Globus pallidus (tissue), 1 donor: Measurements from ENCODE around the gene IL6R.
A peak's percentile ranks its signal among the peaks of the same experiment; 100 is the strongest.
"Not testable (repeated sequence)": the region's sequence is repeated elsewhere in the genome, so short reads cannot be mapped to it uniquely, and the experiment has no call there.

Experiments used
- DNase-seq: peaks from one replicate; pipeline ENCODE4 v3.0.0-alpha.2; 2015; ENCODE audit warnings: low spot score

The IL6R gene

DNA sequence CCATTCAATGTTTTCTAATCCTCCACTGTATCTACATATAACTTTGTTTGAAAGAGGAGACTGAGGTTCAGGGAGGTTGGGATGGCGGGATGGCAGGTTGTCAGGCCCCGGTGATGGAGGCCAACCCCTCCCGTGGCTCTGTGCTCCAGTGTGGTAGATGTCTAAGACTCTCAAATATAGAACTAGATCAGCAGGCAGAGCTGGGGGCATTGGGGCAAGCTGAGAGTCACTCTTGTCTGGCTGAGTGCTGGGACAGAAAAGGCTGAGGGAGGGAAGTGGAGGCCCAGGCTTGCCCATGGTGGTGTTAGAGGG lies 1.7 kb downstream of the IL6R start:
- no peak for DNase-seq

DNA sequence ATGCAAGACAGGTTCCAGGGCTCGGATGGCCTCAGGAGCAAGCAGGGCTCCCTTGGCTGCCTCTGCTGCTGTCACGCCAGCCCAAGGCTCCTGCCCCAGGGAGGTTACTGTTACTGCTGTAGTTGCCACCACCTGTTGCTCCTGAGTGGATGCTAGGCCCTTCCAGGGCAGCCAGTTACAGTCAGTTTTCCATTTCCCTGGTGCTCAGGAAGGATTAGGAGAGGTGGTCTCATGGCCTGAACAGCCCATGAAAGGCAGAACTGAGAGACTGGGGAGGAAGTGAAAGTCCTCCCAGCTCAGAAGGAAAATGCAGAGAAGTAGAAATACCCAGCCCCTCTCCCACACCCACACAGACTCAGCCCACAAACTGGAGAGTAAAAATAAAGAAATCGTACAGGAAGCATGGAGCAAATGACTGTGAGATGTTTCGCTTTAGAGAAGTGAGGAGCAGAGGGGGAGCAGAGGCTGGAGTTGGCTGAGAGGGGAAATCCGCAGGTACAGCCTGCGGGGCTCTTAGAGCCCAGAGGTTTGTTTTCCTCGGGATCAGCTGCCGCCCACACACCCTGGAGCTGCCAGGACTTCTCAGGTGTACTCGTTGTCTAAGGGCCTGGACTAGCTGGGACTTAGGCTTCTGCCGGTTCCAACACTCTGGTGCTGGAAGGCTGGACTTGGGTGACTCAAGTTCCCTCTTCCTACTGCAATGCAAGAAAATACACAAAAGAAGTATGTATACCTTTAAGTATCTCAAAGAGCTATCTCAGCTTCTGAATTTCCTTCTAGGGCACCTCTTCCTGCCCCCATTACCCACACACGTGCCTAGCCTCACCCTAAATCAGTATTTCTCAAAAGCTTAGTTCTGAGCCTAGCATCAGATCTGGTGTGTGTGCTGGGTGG lies 2.3 kb downstream of the IL6R start:
- no peak for DNase-seq

DNA sequence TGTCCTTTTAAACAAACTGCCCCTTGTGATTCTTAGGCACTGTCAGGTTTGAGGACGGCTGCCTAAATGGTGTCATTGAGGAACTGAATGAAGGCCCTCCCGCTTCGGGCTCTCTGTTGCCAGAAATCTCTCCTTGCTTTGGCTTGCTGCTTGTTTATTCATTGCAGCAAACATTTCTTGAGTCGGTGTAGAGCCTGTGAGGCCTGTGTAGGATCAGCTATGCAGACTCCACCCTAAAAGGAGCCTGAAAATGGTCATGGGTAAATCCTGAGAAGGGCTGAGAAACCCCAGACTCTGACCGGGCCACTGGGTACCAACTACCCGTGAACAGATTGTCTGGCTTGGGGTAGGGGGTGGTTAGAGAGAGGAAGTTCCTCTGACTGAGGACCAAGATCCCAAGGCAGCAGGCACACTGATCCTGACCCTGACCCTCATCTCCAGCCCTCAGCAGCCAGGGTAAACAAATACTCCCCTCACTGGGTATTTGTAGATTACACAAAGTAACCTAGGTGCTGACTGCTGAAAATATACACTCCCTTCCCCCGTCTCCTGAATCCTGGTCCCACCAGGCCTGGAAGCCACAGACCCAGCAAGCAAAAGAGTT lies 3.1 kb downstream of the IL6R start:
- no peak for DNase-seq

DNA sequence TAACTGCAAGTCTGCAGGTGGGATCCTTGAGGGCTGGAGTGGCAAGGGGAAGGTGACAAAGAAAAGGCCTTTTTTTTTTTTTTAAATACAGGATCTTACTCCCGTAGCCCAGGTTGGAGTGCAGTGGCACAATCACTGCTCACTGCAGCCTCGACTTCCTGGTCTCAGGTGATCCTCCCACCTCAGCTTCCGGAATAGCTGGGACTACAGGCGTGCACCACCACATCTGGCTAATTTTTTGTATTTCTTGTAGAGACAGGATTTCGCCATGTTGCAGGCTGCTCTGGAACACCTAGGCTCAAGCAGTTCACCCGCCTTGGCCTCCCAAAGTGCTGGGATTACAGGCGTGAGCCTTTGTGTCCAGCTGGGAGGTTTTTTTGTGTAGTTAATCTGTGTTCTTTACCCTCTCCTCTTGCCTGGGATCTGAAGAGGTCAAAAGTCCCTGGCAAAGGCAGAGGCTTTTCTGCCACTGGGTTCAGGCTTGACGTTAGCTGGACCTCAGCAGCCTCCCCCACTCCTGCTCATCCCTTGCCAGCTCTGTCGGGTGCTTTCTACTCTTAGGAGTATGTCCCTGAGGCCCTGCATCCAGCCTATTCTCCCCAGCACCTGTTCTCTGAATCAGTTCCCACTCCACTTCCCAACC lies 5.2 kb downstream of the IL6R start:
- DNase-seq: no peak

DNA sequence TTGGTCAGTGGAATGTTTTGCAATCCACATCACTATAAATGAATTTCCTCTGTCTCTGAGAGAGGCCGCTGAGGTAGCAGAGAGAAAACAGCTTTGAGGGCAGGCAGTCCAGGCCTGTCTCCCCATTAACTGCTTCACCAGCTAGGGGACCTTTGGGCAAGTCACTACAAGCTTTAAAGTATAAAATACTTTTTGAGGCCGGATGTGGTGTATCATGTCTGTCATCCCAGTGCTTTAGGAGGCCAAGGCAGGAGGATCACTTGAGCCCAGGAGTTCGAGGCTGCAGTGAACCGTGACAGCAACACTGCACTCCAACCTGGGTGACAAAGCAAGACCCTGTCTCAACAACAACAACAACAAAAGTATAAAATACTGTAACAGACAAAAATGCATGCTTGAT lies 6.4 kb downstream of the IL6R start:
- no peak for DNase-seq

DNA sequence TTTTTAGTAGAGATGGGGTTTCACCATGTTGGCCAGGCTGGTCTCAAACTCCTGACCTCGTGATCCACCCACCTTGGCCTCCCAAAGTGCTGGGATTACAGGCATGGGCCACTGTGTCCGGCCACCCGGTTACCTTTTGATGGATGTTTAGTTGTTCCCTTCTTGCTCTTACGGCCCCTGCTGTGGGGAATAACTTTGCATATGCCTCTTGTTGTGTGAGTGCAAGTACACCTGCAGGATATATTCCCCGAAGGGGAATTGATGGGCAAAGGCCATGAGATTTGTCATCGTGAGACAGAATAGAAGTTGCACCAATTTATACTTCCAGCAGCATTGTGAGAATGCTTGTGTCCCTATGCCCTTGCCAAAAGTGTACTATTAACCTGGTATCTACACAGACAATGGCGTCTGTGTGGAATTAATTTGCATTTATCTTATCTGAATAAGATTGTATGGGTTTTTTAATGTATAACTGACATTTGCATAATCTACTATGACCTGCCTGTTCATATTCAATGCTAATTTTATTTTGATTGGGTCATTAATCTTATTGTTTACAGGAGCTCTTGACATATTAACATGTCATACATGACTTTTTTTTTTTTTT lies 8.1 kb downstream of the IL6R start:
- DNase-seq: no peak

DNA sequence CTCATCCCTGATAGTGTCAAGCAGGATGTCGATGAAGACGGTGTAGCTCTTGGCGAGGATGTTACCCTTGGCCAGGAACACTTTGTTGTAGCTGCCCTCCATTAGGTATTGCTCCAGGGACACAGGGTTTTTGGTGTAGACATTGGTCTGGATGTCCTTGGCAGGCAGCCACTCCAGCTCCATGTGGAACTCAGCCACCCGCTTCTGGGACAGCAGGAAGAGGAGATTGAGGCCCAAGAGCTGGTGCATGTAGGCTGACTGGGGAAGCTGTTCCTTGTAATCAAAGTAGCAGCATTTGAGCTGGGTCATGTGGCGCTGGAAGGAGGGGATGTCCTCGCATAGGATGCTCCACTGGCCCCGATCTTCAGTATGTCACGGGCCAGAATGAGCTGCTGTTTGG lies 9.5 kb downstream of the IL6R start:
- no peak for DNase-seq

DNA sequence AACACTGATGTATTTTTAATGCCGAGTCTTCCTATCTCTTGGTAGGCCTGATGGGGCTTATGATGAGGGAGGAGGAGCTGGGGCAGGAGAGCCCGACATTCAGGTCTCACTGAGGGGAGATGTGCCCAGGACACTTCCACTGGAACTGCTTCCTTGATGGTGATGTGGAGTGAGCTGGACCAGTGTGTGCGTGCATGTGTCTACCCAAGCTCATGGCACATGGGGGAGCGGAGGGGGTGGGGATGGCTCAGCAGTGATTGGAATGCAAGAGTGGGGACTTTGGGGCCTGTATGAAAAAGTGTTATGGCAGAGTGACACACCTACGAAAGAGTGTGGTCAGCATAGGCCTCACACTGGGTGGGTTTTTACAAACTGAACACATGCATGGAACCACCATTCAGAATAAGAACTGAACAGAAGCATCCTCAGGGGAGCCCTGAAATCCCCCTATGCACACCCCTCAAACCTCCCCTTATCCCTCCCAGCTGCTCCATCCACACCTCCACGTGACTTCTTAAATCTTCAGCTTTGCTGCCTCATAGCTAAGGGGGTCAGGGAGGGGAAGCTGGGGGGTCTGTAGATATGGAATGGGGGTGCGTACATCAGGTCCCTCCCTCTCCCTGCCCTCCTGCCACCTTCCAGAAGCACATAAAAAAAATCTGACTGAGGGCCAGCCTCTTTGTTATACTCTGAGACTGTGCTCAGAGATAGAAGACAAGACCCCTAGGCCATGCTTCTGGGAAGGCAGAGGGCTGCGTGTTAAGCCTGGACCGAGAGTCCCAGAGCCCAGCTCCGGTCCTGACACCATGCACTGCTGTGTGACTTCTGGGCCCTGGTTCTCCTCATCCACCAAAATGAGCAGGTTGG lies 11.6 kb downstream of the IL6R start:
- no peak for DNase-seq

DNA sequence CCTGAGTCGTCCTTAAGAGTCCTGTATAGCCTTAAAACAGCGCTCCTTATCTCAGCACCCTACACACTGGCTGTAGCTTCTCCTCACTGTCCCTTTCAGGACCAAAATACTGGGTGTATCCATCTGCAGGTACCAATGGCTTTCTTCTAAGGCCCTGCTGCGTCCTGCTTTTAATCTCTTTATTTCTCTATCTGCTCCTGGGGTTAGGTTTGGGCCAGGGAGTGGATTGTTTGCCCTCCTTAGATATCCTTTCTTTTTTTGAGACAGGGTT lies 12.1 kb downstream of the IL6R start:
- DNase-seq: no peak

DNA sequence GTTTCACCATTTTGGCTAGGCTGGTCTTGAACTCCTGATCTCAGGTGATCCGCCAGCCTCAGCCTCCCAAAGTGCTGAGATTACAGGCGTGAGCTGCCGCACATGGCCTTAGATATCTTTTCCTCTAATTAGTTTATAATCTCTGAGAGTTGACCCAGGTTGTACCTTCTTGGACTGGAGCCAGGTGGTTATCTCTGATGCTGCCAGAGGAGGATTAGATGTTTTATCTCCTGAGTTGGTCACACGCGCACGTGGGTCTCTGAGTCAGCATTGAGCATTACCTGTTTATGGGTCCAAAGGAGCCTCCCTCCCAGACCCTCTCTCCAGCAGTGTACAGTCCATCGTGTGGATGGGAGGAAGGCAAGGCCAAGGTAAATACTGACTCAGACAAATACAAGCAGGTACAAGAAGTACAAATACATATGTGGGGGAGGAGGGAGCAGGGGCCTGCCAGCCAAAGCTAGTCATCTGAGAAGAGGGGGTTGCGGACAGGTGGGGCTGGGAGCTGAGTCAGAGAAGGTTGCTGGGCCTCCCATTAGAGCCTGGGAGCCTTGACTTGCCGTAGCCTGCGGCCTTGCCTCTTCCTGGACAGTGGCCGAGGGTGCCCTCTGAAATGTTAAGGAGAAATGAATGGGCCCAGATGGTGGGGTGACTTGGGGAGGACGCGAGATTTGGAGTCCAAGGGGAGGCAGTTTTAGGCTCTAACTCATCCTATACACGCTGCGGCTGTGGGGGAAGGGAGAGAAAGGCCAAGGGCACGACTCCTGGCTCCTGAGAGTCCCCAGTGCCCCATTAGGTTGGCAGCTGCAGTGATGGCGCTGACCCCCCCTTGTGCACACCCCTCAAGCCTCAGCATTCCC lies 13.1 kb downstream of the IL6R start:
- DNase-seq: no peak

DNA sequence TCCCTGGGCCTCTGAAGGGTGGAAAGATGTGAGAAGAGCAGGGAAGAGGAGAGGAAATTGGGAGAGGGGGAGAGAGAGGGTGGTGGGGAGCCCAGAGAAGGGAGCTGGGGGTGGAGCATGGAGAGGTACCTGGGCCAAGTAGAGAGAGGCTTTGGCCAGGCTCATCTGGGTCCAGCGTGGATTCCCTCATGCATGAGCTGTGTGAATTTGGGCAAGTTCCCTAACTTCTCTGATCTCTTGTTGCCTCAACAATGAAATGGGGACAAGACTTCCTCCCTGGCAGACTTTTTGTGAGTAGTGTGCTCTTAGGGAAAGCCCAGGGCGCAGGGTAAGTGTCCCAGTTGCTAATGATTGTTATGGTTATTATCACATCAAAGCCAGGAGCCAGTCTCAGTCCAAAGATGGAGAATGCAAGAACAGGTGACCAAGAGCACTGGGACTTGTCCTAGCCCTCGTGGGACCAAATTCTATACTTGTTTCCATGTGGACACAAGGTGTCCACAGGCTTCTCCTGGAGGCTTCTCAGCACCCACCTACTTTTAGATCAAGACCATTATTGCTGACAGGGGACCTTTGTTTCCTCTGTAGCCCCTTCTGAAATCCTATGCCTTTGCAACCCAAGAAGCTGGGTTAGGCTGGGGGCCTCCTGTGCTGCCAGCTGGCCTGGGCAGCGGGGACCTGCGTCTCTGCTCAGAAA lies 13.9 kb downstream of the IL6R start:
- no peak for DNase-seq

DNA sequence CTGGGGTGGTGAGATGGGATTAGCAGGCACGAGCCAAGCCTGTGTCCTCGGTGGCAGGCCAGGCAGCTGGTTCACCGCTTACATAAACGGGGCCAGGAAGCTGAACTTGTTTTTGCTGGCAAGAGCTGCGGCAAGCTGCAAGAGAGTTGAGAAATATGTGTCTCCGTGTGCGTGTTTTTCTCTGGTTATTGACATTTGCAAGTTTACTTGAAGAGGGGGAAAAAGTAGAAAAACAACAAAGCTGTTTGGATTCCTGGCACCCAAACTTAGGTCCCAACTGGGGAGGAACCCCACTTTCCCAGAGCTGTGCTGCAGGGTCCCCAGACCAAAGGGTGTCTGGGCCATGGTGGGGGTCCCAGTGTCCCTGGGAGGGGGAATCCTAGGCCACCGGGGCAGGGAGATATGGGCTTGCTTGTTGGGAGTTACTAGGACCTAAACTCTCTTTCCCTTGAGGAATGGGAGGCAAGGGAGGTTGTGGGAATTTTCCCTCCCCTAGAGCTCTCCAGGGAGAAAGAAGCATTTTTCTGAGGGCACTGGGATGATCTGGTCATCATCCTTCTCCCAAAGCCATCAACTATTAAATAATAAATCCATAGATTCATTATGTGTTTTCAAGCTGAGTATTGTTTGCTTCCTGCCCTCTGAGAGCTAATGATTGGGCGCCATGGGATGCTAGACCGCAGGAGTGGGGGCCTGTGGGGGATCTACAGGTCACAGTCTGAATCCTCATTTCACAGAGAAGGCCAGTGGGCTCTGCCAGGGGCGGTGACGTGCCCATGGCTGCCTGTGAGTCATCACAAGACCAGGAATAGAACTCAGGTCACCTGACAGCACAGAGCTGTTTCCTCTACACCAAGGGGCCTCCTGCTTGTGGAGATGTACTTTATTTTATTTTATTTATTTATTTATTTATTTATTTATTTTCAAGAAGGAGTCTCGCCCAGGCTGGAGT lies 14.8 kb downstream of the IL6R start:
- peak; percentile 81 for DNase-seq

DNA sequence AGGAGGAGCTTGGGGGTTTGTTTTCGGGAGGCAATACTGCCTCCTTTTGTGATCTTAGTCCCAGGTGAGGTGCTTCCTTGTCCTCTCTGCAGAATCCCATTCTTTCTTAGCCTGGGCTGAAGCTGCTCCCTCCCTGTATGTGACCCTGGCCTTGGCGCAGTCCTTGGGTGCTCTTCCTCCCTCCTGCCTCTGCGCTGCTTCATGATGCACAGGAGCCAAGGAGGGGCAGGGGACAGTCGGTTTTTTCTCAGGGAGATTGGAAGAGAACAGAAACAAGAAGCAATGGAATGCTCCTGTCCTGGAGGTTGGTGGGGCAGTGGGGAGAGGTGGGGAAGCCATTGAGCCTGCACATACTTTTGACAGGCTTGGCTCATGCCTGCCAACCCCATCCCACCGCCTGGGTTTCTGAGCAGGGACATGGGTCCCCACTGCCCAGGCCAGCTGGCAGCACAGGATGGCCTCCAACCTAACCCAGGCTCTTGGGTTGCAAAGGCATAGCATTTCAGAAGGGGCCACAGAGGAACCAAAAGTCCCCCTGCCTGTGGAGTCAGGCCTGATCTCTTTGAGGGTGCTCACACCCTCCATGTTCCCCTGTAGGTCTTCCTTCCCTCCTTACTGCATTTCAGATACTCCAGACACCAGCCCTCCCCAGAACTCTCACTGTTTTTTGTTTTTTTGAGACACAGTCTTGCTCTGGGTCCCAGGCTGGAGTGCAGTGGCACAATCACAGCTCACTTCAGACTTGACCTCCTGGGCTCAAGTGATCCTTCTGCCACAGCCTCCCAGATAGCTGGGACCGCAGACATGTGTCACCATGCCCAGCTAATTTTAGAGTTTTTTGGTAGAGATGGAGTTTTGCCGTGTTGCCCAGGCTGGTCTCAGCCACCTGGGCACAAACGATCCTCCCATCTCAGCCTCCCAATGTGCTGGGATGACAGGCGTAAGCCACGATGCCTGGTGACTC lies 16.1 kb downstream of the IL6R start:
- DNase-seq: no peak

DNA sequence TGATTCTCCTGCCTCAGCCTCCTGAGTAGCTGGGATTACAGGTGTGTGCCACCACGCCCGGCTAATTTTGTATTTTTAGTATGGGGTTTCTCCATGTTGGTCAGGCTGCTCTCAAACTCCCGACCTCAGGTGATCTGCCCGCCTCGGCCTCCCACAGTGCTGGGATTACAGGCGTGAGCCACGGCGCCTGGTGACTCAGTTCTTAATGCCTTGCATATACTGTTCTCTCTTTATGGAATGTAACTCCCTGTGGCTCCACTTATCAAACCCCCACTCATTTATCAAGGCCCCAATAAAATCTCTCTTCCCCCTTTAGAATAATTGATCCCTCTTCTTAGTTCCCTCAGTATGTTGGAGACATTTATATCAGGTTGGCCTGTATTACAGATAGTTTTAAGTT lies 16.9 kb downstream of the IL6R start:
- not testable (repeated sequence) for DNase-seq

DNA sequence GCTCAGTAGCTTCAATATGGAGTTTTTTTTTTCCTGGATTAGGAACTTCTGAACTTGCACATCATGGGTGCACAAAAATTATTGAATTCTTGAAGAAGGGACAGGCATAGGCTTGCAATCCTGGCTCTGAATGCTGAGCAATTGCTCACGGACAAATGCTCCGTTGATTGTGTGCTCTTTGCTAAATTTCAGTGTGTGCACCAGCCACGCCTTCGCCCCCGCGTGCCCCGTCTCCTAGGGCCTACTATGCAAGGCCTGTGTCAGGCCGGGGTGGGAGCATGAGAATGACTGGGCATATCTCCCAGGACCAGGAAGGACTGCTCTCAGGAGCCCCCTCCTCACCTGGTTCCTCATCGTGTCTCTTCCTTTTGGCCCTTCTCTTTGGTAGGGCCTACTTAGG lies 17.4 kb downstream of the IL6R start:
- DNase-seq: no peak

DNA sequence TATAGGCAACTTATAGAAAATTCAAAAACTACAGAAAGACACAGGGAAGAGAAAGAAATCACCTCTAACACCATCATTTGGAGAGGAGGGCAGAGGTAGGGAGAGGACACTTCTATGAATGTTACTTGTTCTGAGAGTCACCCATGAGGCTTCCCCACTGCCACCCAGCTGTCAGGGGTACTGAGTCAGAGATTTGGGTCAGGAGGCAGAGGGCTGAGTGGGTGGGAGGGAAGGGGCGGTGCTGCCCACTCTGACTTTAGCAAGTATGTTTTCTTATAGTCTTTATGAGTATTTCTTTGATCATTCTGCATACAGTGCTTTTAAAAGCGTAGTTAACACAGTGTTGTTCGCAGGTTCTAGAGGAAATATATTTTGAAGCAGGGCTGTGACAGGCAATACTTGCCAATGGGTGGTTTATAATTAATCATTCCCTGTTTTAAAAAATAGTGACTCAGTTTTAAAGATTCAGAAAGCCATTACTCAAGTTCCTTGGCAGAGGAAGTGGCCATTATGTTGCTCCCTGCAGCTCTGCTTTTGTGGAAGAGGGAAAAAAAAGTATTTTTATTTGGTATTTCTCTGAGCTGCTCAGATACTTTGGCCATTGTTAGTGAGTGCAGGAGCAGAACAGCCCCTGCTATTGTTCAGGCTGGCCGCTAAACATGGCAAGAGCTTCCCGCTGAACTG lies 18.3 kb downstream of the IL6R start:
- DNase-seq: peak; percentile 87

DNA sequence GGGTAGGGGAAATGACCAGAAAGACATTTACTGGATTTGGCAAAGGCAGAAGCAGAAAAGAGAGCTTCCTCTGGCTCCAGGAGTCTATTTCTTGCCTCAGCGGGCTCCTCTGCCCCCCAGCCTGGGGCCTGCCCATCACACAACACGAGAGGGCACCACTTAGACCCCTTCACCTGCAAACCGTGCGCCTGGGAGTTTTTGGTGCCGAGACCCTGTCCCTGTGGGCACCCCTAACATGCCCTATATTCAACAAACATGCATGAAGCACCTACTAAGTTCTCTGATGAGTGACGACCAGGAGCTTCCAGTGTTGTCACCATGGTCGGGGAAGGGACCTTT lies 18.8 kb downstream of the IL6R start:
- DNase-seq: no peak

DNA sequence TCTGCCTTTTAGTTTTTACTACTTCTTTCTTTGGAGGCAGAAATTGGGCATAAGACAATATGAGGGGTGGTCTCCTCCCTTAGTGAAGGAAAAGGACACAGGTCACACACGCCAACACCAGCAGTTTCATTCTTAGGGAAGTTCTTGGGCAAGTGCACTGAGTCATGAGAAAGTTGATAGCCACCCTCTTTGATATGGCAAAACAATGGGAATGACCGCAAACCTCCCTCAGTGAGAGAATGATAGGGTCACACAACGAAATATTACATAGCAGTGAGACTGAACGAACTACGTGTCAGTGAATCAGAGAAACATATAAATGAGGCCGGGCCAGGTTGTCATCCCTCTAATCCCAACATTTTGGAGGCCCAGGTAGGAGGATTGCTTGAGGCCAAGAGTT lies 20.0 kb downstream of the IL6R start:
- DNase-seq: no peak
